Stimulated activated CD8-positive, alpha-beta memory T cell treated with anti-CD3 and anti-CD28 coated beads, Interleukin-15, amount 100 ng/mL, for 4 hours (primary cell): ENCODE results near the gene MAP3K13.
"Not testable (repeated sequence)": the region's sequence is repeated elsewhere in the genome, so short reads cannot be mapped to it uniquely, and the experiment has no call there.

Experiments
- DNase-seq, 2 donors: peaks; one replicate each; pipeline ENCODE4 v3.0.0-alpha.2; 2020; ENCODE audit warnings: low read depth in 2 of 2

Gene MAP3K13

DNA sequence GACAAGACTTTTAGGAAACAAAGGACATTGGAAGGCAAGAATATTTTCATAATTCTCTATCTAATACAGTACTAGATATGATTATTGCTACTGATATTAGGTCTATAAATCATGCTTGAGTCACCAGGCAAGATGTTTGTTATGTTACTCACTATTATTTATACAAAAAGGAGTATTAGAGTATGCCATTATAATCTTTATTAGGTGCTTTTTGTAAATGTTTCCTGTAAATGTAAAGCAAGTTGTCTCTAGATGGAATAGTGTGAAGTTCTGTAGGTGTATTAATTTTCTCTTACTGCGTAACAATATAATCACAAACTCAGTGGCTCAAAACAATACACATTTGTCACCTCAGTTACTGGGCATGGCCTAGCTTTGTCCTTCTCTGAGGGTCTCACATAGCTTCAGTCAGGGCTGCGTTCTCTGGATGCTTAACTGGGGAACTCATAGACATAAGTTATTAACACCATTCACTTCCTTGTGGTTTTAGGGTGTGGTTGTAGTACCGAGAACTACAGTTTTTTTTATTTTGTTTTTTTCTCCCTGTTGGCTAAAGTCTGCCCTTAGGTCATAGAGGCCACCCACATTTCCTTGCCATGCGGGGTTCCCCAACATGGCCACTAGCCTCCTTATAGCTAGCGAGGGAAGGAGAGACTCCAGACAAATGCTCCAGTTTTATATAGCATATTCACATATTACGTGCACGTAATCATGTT, 20.3 kb upstream of the MAP3K13 start:
- DNase-seq = no peak

DNA sequence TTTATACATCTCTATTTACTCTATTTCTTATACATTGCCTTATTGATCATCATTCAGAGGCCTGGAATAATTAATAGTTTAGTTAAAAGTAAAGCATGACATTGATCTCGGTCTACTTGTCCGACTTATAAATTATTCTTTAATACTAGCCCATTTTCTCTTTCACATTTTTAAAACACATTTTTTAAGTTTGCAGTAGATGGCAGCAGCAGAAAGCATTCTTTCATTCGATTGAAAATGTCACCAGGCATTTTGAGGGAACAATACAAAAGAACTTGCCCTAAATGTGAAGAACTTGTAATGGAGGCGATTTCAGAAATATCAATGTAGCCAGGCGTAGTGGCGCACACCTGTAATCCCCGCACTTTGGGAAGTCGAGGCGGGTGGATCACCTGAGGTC, 15.5 kb upstream of the MAP3K13 start:
- DNase-seq = no peak

DNA sequence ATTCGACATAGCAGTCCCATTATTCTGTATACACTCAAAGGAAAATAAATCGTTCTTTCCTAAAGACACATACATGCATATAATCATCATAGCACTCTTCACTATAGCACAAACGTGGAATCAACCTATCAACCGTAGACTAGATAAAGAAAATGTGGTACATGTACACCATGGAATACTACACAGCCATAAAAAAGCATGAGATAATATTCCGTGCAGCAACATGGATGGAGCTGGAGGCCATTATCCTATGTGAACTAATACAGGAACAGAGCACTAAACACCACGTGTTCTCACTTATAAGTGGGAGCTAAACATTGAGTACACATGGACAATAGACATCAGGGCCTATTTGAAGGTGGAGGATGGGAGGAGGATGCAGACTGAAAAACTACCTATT, 12.1 kb upstream of the MAP3K13 start:
- no peak for DNase-seq

DNA sequence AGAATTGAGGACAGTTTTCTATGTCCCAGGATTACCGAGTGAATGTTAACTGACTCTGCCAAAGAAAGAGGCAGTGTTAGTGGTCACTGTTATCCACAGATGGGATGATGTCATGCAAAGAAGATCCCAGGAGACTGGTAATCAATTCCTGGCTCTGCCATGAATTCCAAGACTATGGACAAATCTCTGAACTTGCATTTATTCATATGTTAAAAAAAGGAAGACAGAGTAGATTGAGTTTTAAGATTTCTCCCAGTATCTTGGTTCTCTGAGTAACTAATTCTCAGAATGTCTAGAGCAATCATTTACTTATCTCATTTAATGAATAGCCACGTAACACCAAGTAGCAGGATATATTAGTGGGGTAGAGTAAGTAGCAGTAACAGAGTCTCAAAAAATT, 11.5 kb upstream of the MAP3K13 start:
- DNase-seq = no peak

DNA sequence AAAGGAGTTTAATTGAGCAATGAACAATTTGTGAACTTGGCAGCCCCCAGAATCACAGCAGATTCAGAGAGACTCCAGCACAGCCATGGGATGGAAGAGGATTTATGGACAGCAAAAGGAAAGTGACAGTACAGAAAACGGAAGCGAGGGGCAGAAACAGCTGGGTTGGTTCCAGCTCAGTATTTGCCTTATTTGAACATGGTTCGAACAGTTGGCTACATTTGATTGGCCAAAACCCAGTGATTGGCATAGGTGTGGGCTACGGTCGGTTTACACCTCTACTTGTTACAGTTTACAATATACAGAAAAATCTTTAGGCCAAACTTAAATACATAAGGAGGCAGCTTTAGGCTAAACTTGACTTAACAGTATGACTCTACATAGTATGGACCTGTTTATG, 9.7 kb upstream of the MAP3K13 start:
- no peak for DNase-seq

DNA sequence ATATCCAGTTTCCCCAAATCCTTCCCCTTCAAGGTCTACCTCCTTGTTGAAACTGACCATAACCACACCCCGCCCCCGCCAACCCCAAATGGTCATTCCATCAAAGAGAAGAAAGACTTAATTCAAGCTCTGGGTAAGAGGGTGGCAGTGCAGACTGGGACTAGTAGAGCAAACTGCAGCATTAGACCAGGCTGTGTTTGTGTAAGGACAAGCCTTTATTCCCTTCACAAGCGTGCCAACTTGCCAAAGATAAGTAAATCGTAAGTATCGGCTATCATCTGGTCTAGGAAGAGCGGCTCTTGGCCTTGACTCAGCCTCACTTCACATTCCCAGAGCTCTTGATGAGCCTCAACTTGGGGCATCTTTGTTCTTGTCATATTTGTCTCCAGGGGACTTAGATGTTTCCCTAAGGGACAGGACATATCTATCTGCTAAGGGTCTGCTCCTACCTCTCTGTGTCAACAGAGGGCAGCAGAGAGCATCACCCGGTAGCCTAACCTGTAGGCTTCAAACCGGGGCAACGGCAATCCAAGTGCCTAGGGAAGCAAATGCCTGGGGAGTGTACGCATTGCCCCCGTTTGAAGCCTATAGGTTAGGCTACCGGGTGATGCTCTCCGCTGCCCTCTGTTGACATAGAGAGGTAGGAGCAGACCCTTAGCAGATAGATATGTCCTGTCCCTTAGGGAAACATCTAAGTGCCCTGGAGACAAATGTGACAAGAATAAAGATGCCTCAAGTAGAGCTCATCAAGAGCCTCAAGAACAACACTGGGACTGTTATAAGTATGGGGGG, 8.9 kb upstream of the MAP3K13 start:
- DNase-seq = peak; percentile 10 to 18

DNA sequence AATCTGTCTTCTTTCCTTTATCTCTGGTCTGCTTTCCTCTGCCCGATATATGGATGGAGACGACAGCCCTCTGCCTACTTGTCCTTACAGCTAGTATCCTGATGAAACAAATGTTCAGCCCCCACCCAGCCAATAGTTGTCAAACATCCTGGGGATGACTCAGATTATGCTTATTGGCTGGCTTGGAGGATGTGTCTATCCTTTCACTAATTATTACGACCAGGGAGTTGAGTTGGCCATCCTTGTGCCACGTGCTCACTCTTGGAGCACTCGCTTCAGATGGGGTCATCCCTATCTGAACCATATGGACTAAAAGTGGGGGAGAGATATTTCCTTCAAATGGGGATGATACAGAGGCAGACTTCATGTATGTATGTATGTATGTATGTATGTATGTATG, 6.4 kb upstream of the MAP3K13 start:
- no peak for DNase-seq

DNA sequence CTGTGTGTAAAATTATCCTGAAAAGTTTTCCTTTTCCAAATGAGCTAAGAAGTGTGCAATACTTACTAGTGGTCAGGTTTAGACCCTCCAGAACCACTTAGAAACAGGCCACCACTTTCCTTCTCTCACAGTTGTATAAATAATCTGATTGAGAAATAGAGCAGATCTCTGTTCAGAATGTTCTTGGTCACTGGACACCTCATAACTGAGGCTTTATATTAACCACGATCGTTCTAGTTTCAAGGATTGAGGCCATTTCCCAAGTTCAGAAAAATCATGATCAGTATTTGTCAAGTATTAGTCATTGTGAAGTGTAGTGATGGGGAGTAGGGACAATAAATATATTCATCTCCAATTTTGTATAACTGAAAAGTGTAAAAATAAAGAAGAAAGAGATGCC, 1.0 kb upstream of the MAP3K13 start:
- no peak for DNase-seq

DNA sequence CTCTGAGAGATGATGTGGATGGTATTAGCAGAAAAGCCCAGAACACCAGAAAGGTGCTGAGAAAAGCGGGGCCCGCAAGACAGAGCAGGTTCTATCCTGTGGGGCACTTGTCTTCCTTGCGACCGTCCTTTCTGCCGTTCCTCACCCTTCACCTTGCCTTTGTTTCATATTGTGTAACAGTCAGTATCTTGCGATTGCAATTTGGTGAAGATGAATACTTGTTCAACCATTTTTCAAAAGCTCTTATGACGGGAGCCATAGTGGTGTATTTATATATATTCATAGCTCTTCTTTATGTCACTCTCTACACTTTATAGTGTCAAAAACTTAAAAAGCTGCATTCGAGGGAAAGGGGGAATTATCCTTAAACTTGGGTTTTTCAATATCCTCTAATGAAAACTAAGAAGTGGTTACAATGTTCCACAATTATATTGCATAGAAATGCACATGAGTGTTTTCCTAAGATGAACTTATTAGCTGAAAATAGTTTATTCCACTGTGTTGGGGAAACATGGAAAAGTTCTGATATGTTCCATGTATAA, 797 bp downstream of the MAP3K13 start:
- DNase-seq = no peak

DNA sequence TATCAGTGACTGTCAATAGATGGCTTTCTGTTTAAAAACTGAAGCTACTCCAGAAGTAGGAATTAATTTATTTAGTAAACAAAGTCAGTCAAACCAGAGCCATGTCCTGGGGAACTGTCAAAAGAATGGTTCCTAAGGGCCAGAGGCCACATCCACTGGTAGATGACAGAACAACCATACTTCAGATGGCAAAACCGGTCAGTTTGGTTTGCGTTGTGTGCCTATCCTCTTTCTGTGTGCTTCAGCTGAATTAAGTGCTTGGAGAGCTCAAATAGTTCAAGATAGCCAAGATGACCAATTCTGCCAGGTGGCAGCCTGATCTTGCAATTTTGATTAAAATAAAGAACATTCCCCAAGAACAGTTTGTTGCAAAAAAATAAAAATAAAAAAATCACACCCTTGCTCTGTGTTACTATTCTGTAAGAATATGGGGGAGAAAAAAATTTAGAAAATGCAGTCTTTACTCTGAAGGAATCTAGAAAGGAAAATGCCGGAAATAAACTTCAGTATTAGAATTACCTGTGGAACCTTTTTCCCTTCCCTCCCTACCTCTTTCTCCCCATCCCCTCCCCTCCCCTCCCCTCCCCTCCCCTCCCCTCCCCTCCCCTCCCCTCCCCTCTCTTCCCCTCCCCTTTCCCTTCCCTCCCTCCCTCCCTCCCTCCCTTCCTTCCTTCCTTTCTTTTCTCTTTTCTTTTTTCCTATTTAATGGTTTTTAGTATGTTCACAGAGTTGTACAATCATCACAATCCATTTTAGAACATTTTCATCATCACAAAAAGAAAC, 2.5 kb downstream of the MAP3K13 start:
- no peak for DNase-seq

DNA sequence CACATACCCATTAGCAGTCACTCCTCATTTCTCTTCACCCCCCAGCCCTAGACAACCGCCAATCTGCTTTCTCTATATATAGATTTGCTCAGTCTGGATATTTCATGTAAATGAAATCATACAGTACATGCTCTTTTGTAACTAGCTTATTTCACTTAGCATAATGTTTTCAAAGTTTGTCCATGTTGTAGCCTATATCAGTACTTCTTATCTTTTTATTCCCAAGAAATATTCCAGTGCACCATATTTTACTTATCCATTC, 3.1 kb downstream of the MAP3K13 start:
- DNase-seq = no peak

DNA sequence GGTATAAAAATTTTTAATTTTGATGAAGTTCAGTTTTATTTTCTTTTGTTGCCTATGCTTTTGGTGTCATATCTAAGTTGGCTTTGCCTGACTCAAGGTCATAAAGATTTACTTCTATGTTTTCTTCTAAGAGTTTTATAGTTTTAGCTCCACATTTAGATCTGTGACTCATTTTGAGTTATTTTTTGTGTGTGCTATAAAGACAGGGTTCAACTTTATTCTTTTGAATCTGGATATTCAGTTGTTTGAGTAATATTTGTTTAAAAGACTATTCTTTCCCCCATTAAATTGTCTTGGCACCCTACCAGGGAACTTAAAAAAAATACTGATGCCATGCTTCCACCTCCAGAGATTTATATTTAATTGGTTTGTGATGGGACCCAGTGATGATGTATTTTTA, 4.0 kb downstream of the MAP3K13 start:
- DNase-seq = no peak

DNA sequence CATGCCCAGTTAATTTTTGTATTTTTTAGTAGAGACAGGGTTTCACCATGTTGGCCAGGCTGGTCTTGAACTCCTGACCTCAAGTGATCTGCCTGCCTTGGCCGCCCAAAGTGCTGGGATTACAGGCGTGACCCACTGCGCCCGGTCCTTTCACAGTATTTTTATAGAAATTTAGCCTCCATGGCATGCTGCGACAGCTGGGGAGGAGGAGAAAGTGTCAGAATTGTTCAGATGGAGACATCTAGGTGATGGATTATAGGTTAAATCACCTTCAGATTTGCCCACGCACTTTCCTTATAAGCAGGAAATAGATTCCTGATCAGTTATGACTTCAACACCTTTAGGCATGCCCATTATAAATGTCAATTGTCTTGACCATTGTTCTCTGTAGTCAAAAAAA, 7.4 kb downstream of the MAP3K13 start:
- DNase-seq = not testable (repeated sequence)

DNA sequence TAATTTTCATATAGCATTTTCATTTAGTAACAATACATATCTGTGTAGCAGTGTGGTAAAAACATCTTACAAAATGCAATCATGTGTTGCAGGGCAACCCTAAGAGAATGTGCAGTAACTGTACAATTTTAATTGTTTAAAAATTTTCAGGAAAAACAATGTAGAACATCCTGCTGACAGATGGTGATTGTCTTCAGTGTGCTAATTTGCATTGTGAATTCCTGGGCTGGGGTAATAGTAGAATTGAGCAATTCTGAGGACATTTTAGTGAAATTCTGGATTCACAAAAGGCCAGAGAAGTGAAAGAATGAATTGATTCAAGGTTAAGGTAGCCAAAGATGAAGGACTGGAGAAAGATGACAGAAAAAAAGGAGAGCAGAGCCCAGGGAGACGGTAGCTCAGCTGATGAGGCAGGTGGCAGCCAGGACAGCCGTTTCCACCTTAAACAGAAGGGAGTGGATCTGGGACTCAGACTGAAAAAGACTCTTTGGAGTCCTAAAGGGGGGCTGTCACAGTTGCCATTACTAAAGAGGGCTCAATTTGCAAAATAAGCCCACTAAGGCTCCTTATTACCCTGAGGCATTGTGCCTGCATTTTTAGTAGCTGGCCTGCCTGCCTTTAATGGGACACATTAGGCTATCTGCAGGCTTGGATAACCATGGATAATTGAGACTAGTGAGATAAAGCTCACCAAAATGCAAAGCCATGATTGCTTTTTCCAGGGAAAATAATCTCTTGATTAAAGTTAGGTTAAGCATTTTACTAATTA, 8.6 kb downstream of the MAP3K13 start:
- DNase-seq = no peak

DNA sequence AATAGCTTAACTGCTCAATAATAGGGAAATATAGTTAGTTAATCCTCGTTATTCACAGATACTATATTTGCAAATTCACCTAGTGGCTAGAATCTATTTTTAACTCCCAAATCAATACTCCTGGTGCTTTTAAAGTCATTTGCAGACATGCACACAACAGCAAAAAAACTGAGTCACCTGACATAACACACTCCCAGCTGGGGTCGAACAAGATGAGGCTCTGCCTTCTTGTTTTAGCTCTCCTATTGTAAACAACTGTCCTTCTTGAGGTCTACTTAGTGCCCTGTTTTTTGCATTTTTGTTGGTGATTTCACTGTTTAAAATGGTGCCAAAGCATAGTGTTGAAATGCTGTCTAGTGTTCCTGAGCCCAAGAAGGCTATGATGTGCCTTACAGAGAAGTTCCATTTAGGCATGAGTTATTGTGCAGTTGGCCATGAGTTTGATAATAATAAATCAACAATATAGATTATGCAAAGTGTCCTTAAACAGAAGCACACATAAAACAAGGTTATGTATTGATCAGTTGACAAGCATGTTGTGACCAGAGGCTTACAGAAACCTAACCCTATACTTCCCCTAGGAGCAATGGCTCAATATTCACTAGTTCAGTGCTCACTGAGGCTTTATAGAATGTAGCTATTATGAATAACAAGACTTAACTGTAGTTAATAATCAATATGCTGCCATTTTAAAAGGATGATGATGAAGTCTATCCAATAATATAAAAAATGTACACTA, 18.6 kb downstream of the MAP3K13 start:
- DNase-seq = no peak

DNA sequence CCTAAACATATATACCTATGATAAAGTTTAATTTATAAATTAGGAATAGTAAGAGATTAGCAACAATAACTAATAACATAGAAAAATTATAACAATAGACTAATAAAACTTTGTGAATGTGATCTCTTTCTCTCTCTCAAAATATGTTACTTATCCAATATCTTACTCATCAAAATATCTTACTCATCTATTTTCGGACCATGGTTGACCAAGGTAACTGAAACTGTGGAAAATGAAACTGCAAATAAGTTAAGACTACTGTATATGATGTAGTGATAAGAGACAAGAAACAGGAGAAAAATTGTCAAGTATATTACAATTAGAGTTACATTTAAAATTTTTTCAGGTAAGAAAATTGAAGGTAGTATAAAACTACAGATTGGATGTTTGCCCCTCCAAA, 19.2 kb downstream of the MAP3K13 start:
- DNase-seq = no peak

DNA sequence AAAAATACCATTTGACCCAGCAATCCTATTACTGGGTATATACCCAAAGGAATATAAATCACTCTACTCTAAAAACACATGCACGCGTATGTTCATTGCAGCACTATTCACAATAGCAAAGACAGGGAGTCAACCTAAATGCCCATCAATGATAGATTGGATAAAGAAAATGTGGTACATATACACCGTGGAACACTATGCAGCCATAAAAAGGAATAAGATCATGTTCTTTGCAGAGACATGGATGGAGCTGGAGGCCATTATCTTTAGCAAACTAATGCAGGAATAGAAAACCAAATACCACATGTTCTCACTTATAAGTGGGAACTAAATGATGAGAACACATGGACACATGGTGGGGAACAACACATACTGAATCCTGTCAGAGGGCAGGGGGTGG, 23.6 kb downstream of the MAP3K13 start:
- not testable (repeated sequence) for DNase-seq

DNA sequence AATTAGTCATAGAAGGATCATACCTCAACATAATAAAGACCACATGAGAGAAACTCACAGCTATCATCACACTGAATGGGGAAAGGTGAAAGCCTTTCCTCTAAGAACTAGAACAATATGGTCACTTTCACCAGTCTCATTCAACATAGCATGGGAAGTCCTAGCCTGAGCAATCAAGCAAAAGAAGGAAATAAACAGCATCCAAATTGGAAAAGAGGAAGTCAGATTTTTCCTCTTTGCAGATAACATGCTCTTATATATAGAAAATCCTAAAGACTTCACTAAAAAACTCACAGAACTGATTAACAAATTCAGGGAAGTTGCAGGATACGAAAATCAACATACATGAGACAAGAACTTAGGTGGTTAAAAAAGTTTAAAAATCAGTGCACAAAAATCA, 24.7 kb downstream of the MAP3K13 start:
- no peak for DNase-seq

DNA sequence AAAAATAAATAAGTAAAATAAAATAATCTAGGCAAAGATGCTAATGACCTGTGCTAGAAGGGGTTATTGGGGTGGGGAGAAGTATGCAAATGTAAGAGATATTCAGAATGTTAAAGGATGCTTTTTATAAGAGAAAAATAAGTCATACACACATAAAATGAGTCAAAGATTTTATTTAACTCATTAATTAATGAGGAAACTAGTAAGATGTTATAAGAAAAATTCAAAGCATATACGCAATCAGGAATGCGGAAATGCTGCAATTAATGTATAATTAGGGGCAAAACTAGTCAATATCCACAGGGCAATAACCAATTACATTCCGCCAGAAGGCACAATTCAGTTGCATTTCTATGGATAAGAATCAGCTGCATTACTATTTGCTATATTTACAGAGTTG, 30.1 kb downstream of the MAP3K13 start:
- DNase-seq = no peak

DNA sequence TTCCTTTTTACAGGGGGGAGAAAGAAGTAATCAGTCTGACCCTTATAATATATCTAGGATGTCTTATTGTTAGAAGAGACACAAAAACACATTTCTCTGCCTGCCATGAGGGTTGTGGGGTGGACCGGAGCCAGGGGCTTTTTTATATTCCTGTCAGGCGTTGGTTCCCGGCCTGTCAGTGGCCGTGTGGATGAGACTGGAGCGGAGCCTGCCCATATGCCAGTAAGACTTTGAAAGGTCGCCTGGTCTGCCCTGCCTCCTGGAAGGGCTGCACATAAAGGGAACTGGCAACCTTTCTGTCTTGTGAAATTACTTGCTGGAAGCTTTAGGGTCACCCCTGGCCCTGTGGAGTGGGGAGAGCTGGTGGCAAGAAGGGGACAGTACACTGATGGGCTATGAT, 34.7 kb downstream of the MAP3K13 start:
- no peak for DNase-seq
